NB4 (cell line): ENCODE results near the gene HYAL1.

Source experiments
- DNase-seq: peaks from one replicate; pipeline ENCODE4 v3.0.0; 2010; ENCODE audit warnings: low read depth
- H3K4me3 ChIP-seq: one replicate; pipeline ENCODE4 v1.5.1; 2011; ENCODE audit warnings: mild to moderate bottlenecking, low read depth, low read length, moderate library complexity
- CTCF ChIP-seq: IDR thresholded peaks from one replicate; pipeline ENCODE4 v1.5.1; 2012; ENCODE audit warnings: low read depth, low read length
- MAX ChIP-seq: IDR thresholded peaks from 2 replicates; pipeline ENCODE4 v1.6.1; 2011; ENCODE audit warnings: low read depth, low read length
- MYC ChIP-seq: IDR thresholded peaks from 2 replicates; pipeline ENCODE4 v1.6.1; 2011; ENCODE audit warnings: low read depth, low read length
- POLR2A ChIP-seq: IDR thresholded peaks from 2 replicates; pipeline ENCODE4 v1.6.1; 2011; ENCODE audit warnings: mild to moderate bottlenecking; ENCODE audit not compliant: insufficient read length; ENCODE audit errors: extremely low read depth

The HYAL1 gene

GRCh38 chr3:50303013-50303815 is at the start of gene HYAL1:
Gene HYAL1, minus strand, starts transcription at chr3:50303574. Its CDS starts 618 bp downstream, at chr3:50302956.
- H3K4me3 ChIP-seq = no peak within 1 kb of the TSS

GRCh38 chr3:50352781-50353180 is 49.4 kb upstream of the HYAL1 start:
- TF ChIP-seq MAX = no peak
- TF ChIP-seq MYC = no peak
- peak; percentile 24 for TF ChIP-seq CTCF
- DNase-seq = peak; percentile 57
- H3K4me3 ChIP-seq = no peak overlapping the region

More at GRCh38 chr3:50303013-50303815, at the start of gene HYAL1:
- no peak for TF ChIP-seq CTCF
- TF ChIP-seq POLR2A = no peak
- no peak for TF ChIP-seq MAX
- TF ChIP-seq MYC = no peak
- DNase-seq = peak; percentile 52

GRCh38 chr3:50351323-50351697 is 47.9 kb upstream of the HYAL1 start:
- TF ChIP-seq MAX (no peak), POLR2A (no peak), MYC (no peak), CTCF (no peak)

GRCh38 chr3:50350527-50351322 is 47.4 kb upstream of the HYAL1 start, which contains the start of the genes CYB561D2 and NPRL2:
Gene CYB561D2, plus strand, starts transcription at chr3:50350862. Its CDS starts 572 bp downstream, at chr3:50351434.
Gene NPRL2, minus strand, starts transcription at chr3:50350775. Its CDS starts 123 bp downstream, at chr3:50350652.
- TF ChIP-seq POLR2A = peak; percentile 83
- TF ChIP-seq MYC = no peak; the same call in 1 of the 2 replicates
- no peak for TF ChIP-seq CTCF
- TF ChIP-seq MAX = peak; percentile 89
- peak; percentile 97 for DNase-seq
- H3K4me3 ChIP-seq = peak within 1 kb of the TSS; percentile 86

More at GRCh38 chr3:50351323-50351697, 47.9 kb upstream of the HYAL1 start:
- no peak for DNase-seq
- peak overlapping the region; percentile 86 for H3K4me3 ChIP-seq

GRCh38 chr3:50350213-50350526 is 46.8 kb upstream of the HYAL1 start:
- TF ChIP-seq CTCF (no peak), POLR2A (no peak), MAX (no peak), MYC (no peak)
- H3K4me3 ChIP-seq = peak overlapping the region; percentile 86
- DNase-seq = no peak
